Transverse colon (tissue), 4 donors: ENCODE measurements around the gene ZNF341.

Experiments
- CTCF ChIP-seq, 5 experiments: fragments of 200-600 bp in 3 of 5; fragments of 450-650 bp in 2 of 5; sonication (generic) in 3 of 5; IDR thresholded peaks; 1 replicate in 2 of 5; 2 replicates in 3 of 5; pipeline ENCODE4 v1.5.1; 2016 to 2017; ENCODE audit warnings: antibody characterized with exemption in 5 of 5, inconsistent platforms in 3 of 5, mild to moderate bottlenecking in 2 of 5, moderate library complexity in 1 of 5
- EP300 ChIP-seq: sonication (generic); formaldehyde crosslinking; IDR thresholded peaks from one replicate; pipeline ENCODE4 v1.6.1; 2017; ENCODE audit warnings: antibody characterized with exemption, low read depth
- POLR2A ChIP-seq: fragments of 450-650 bp; IDR thresholded peaks from one replicate; pipeline ENCODE4 v1.6.1; 2016; ENCODE audit warnings: antibody characterized with exemption, mild to moderate bottlenecking, moderate library complexity
- POLR2AphosphoS5 ChIP-seq, 3 donors: sonication (generic); formaldehyde crosslinking; IDR thresholded peaks; one replicate each; pipeline ENCODE4 v1.6.1; 2016; ENCODE audit warnings: antibody characterized with exemption in 3 of 3

DNA sequence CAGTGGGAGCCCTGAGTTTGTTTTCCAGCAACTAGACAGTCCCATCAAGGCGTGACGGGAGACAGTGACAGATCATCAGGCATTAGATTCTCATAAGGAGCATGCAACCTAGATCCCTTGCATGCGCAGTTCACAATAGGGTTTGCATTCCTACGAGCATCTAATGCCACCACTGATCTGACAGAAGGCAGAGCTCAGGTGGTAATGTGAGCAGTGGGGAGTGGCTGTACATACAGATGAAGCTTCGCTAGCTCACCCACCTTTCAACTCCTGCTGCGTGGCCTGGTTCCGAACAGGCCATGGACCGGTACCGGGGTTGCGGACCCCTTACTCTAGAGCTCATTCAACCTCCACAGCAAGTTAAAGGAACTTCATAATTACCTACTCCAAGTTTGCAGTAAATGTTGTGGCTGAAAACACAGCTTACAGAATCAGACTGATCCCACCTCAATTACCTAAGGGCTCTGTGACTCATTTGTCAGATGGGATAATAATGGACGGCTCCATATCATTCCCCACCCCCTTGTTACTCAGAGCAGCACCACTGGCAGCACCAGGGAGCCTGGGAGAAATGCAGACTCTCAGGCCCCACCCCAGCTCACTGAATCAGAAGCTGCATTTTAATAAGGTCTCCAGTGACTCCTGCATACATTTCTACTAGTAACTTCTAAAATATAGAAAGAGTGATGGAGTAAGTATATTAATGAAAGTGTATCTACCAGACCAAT is 27.4 kb upstream of the ZNF341 start:
- TF ChIP-seq CTCF (IDR thresholded peaks at IDR 0.05), result no peak
- no peak for TF ChIP-seq POLR2AphosphoS5 (IDR thresholded peaks at IDR 0.05)
- TF ChIP-seq POLR2A, result no peak
- no peak for TF ChIP-seq EP300
